ENCODE results near the gene TMEM213.

The TMEM213 gene

DNA sequence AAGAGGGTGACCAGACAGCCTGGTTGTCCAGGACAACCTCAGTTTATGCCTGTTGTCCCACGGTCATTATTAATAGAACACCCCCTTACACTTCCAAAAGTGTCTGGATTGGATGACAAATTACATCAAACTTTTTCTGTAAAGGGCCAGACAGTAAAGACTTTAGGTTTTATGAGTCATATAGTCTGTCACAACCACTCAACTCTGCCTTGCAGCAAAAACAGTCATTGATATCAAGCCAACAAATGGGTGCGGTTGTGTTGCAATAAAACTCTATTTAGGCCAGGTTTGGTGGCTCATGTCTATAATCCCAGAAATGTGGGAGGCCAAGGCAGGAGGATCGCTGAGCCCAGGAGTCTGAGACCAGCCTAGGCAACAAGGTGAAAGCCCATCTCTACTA lies 66.9 kb downstream of the TMEM213 start:
- ChIA-PET CTCF (interaction anchor here (1.4 kb wide), 1 partner anchor 22 kb away, joined by 5 read pairs; no protein-coding TSS in a partner anchor), POLR2A (no interaction called here)
- no peak for TF ChIP-seq CTCF (IDR thresholded peaks at IDR 0.05; ENCODE audit: insufficient read depth, low read length, missing control alignments)
- DNase-seq (ENCODE audit: low read depth, low spot score), result peak; percentile 44
- H3K4me3 ChIP-seq (ENCODE audit: low read depth, low read length), result no peak overlapping the region

GRCh38 chr7:138865843-138866242 lies 68.0 kb downstream of the TMEM213 start:
- ChIA-PET CTCF (interaction anchor here (0.9 to 1.2 kb wide), 2 partner anchors 11 to 21 kb away, joined by 3 to 4 read pairs; no protein-coding TSS in a partner anchor), POLR2A (no interaction called here)
- H3K4me3 ChIP-seq (ENCODE audit: low read depth, low read length), result no peak overlapping the region
- no peak for DNase-seq (ENCODE audit: low read depth, low spot score)
- no peak for TF ChIP-seq CTCF (IDR thresholded peaks at IDR 0.05; ENCODE audit: insufficient read depth, low read length, missing control alignments)

DNA sequence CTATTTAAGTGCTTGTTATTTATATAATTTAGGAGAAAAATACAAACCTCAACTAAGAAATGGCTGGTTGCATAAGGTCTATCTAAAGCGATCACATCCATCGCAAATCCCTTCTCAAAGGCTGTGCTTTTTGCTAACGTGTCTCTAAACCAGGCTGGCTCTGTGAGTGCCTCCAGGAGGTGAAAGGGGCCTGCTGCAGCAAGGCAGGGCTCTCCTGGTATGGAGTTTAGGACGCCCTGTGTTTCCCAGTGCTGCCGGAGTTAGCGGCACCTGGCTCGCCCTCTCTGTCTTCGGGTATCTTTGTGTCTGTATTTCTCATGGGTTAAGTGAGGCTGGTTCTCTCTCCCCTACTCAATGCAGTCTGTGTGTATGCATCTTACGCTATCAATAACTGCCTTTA lies 68.6 kb downstream of the TMEM213 start:
- ChIA-PET POLR2A (no interaction called here), CTCF (interaction anchor here (1.2 kb wide), 1 partner anchor 20 kb away, joined by 4 read pairs; no protein-coding TSS in a partner anchor)
- DNase-seq (ENCODE audit: low read depth, low spot score), result no peak
- TF ChIP-seq CTCF (IDR thresholded peaks at IDR 0.05; ENCODE audit: insufficient read depth, low read length, missing control alignments), result no peak
- H3K4me3 ChIP-seq (ENCODE audit: low read depth, low read length), result no peak overlapping the region

DNA sequence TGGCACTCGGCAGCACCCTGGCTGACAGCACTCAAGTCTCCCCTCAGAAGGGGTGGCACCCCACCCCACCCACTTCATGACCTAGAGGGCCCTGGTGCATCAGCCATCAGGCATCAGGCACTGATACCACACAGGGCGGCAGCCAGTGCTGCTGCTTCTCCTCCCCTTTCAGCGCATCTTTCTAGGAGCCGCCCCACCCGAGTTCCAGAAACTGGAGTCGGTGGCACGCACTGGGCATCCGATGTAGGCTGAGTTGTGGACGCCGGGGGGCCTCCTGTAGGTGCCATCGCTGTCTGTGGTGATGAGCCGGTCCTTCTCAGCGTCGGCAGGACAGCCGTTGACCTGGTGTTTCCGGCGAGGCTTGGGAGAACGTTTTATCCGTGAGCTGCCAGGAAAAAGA lies 70.0 kb downstream of the TMEM213 start:
- POLR2A ChIA-PET, result no interaction called here
- CTCF ChIA-PET, result interaction anchor here (0.9 kb wide), 1 partner anchor 19 kb away, joined by 3 read pairs; no protein-coding TSS in a partner anchor
- no peak for TF ChIP-seq CTCF (IDR thresholded peaks at IDR 0.05; ENCODE audit: insufficient read depth, low read length, missing control alignments)
- no peak for DNase-seq (ENCODE audit: low read depth, low spot score)
- no peak overlapping the region for H3K4me3 ChIP-seq (ENCODE audit: low read depth, low read length)

DNA sequence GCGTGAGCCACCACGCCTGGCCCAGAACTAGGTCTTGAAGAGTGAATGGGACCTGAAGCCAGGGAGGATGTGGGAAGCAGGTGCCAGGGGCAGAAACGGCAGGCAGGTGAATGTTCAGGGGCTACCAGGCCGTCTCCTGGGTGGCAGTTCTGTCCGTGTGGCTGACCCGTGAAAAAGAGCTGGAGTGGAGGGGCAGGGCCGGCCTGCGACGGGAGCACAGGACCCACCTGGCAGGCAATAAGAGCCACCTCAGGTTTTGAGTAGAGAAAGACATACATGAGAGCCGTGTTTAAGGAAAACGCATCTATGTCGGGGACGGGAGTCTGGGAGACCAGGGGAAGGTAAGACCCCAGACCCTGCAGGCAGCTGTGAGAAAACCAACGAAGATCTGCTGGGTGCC lies 70.9 kb downstream of the TMEM213 start:
- CTCF ChIA-PET, result interaction anchor here (0.9 kb wide), 1 partner anchor 18 kb away, joined by 3 read pairs; no protein-coding TSS in a partner anchor
- DNase-seq (ENCODE audit: low read depth, low spot score), result no peak
- no peak for TF ChIP-seq CTCF (IDR thresholded peaks at IDR 0.05; ENCODE audit: insufficient read depth, low read length, missing control alignments)
- POLR2A ChIA-PET, result no interaction called here
- no peak overlapping the region for H3K4me3 ChIP-seq (ENCODE audit: low read depth, low read length)

DNA sequence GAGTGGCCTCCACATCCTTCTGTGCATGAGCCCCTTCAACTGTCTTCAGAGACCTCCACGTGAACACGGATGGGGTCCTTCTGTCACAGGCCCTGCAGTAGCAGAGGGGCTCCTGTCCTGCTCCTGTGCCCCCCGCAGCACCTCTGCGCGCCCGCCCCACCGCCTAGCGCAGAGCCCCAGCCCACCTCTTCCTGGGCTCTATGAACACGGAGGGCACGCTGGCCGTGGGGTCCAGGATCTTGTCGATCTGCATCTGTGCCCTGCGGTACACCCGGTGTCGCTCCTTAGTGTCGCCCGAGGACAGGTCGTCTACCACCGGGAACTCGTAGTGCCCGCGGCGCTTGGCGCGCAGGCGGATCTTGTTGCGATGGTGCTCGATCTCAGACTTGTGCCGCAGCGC lies 71.6 kb downstream of the TMEM213 start:
- POLR2A ChIA-PET, result no interaction called here
- H3K4me3 ChIP-seq (ENCODE audit: low read depth, low read length), result no peak overlapping the region
- CTCF ChIA-PET, result no interaction called here
- no peak for DNase-seq (ENCODE audit: low read depth, low spot score)
- no peak for TF ChIP-seq CTCF (IDR thresholded peaks at IDR 0.05; ENCODE audit: insufficient read depth, low read length, missing control alignments)
